Endothelial cell of umbilical vein (primary cell): Measurements from ENCODE around the gene REEP3. TPM values are rescaled to one million over a fixed set of nuclear protein-coding genes. Genes with fewer than 3 reads are reported as not detected.
A peak's percentile ranks its signal among the peaks of the same experiment; 100 is the strongest.

Experiments used
- BruUV-seq: library from RNA; stranded (reverse); fragments of 400-500 nt; replicated peaks from 2 replicates; lab custom pipeline; 2021; lab: Mats Ljungman, UMichigan
- CTCF ChIA-PET: fragments of 300-600, 350-600 bp; sonication (Branson Sonifier 250); formaldehyde crosslinking; loops from one replicate; lab custom pipeline; 2021; ENCODE audit warnings: antibody characterized with exemption, inconsistent platforms; lab: Charles Lee
- POLR2A ChIA-PET: fragments of 300-600, 350-600 bp; sonication (Branson Sonifier 250); formaldehyde crosslinking; loops from one replicate; lab custom pipeline; 2021; ENCODE audit warnings: antibody characterized with exemption, inconsistent platforms; lab: Charles Lee
- DNase-seq: peaks from one replicate; pipeline ENCODE4 v3.0.0-alpha.2; 2011; ENCODE audit warnings: low read depth, low spot score
- FAIRE-seq: peaks from 2 replicates; lab custom pipeline; 2011; peaks lifted over from hg19 to GRCh38; lab: Jason Lieb, UNC
- H2AFZ ChIP-seq: 2 replicates; pipeline ENCODE4 v1.6.0; 2012; ENCODE audit warnings: low read depth, low read length, control low read depth, inconsistent platforms
- H3K27ac ChIP-seq: 2 replicates; pipeline ENCODE4 v1.5.1; 2011; ENCODE audit warnings: low read depth, mild to moderate bottlenecking, control low read depth, low read length, moderate library complexity; ENCODE audit not compliant: insufficient read depth
- H3K27me3 ChIP-seq, 2 experiments: 2 replicates each; pipeline versions ENCODE4 v1.6.0 to v1.6.1; 2011; ENCODE audit warnings: low read length in 2 of 2, mixed read lengths in 1 of 2; ENCODE audit not compliant: control insufficient read depth in 2 of 2, insufficient read depth in 2 of 2
- H3K36me3 ChIP-seq, 2 experiments: 2 replicates in 1 of 2; 3 replicates in 1 of 2; pipeline ENCODE4 v1.5.1; 2011; ENCODE audit warnings: low read length in 2 of 2, mild to moderate bottlenecking in 1 of 2, moderate library complexity in 1 of 2; ENCODE audit not compliant: control insufficient read depth in 2 of 2, insufficient read depth in 2 of 2; ENCODE audit errors: extremely low read depth in 1 of 2
- H3K4me1 ChIP-seq: 3 replicates; pipeline ENCODE4 v1.5.1; 2011; ENCODE audit warnings: mild to moderate bottlenecking, low read length; ENCODE audit not compliant: control insufficient read depth, insufficient read depth; ENCODE audit errors: extremely low read depth
- H3K4me2 ChIP-seq: 2 replicates; pipeline ENCODE4 v1.6.1; 2011; ENCODE audit warnings: low read length, control low read depth, mixed read lengths; ENCODE audit not compliant: insufficient read depth
- H3K4me3 ChIP-seq, 3 experiments: fragments of 200-600 bp in 1 of 3; sonication (generic), shearing (Covaris generic) in 1 of 3; replicated peaks in 1 of 3; 2 replicates each; pipeline ENCODE4 v1.5.1; 2011 to 2016; ENCODE audit warnings: control low read depth in 3 of 3, low read length in 3 of 3, mild to moderate bottlenecking in 2 of 3, inconsistent platforms in 1 of 3, low read depth in 1 of 3, moderate library complexity in 1 of 3; ENCODE audit not compliant: insufficient read depth in 1 of 3
- H3K79me2 ChIP-seq: 2 replicates; pipeline ENCODE4 v1.6.0; 2012; ENCODE audit warnings: low read length, inconsistent platforms; ENCODE audit not compliant: control insufficient read depth, insufficient read depth
- H3K9ac ChIP-seq: replicated peaks from 2 replicates; pipeline ENCODE3; 2011; ENCODE audit warnings: low read length, control low read depth; ENCODE audit not compliant: insufficient read depth; ENCODE audit errors: extremely low read depth
- H3K9me1 ChIP-seq: replicated peaks from 3 replicates; pipeline ENCODE4 v1.6.0; 2011; ENCODE audit warnings: mild to moderate bottlenecking, low read length; ENCODE audit not compliant: control insufficient read depth, insufficient read depth; ENCODE audit errors: extremely low read depth
- H3K9me3 ChIP-seq: replicated peaks from 2 replicates; pipeline ENCODE4 v1.5.1; 2012; ENCODE audit warnings: low read length, inconsistent platforms; ENCODE audit not compliant: control insufficient read depth, insufficient read depth
- H4K20me1 ChIP-seq: replicated peaks from 2 replicates; pipeline ENCODE3; 2011; ENCODE audit warnings: mild to moderate bottlenecking, low read length; ENCODE audit not compliant: control insufficient read depth, insufficient read depth; ENCODE audit errors: extremely low read depth
- EZH2 ChIP-seq: IDR thresholded peaks from 2 replicates; pipeline ENCODE4 v1.6.1; 2012; ENCODE audit warnings: borderline replicate concordance, low read depth, mild to moderate bottlenecking, moderate library complexity, low read length, inconsistent platforms; ENCODE audit not compliant: severe bottlenecking
- FOS ChIP-seq: IDR thresholded peaks from 2 replicates; pipeline ENCODE4 v1.6.1; 2011; ENCODE audit warnings: mild to moderate bottlenecking, low read length, moderate library complexity, borderline replicate concordance; ENCODE audit not compliant: insufficient read depth
- GATA2 ChIP-seq: IDR thresholded peaks from 2 replicates; pipeline ENCODE4 v1.7.0; 2011; ENCODE audit warnings: low read depth, mild to moderate bottlenecking, moderate library complexity, mixed read lengths, low read length; ENCODE audit not compliant: insufficient read length, insufficient read depth
- JUN ChIP-seq: IDR thresholded peaks from 2 replicates; pipeline ENCODE4 v1.6.1; 2011; ENCODE audit warnings: borderline replicate concordance, low read depth; ENCODE audit not compliant: insufficient read length, insufficient read depth
- MAX ChIP-seq: IDR thresholded peaks from 2 replicates; pipeline ENCODE4 v1.6.1; 2011; ENCODE audit not compliant: insufficient read depth, insufficient read length
- MYC ChIP-seq: IDR thresholded peaks from one replicate; pipeline ENCODE4 v1.6.1; 2011; ENCODE audit warnings: mild to moderate bottlenecking, low read depth, low read length
- POLR2A ChIP-seq: IDR thresholded peaks from 2 replicates; pipeline ENCODE4 v1.6.1; 2012; ENCODE audit warnings: low read depth, mild to moderate bottlenecking, control low read depth, low read length
- POLR2AphosphoS5 ChIP-seq: IDR thresholded peaks from 2 replicates; pipeline ENCODE4 v1.6.1; 2012; ENCODE audit warnings: low read depth, mild to moderate bottlenecking, control low read depth, low read length, moderate library complexity; ENCODE audit not compliant: insufficient read depth
- dilution Hi-C: fragments of 300-500 bp; cut with MboI; formaldehyde crosslinking; loops from one replicate; pipeline ENCODE4 v1.15.0; 2019; ENCODE audit warnings: low sequenced_read_pairs; ENCODE audit not compliant: extremely low pct_ligation_motif_present
- intact Hi-C: fragments of 100-400 bp; cut with micrococcal nuclease; formaldehyde crosslinking; loops from one replicate; pipeline ENCODE4 v1.10.0; 2022
- polyA plus RNA-seq, 4 experiments: library from polyadenylated mRNA; depleted of rRNA in 3 of 4; stranded (reverse) in 3 of 4; unstranded in 1 of 4; fragments of >200 nt; gene quantifications; 2 replicates each; pipeline versions ENCODE4 v1.2.1 to v1.2.3, GENCODE V29; 2011 to 2012; ENCODE audit warnings: missing spikeins in 1 of 4
- total RNA-seq: library from RNA; stranded (reverse); gene quantifications from 2 replicates; pipeline ENCODE4 v1.2.3, GENCODE V29; 2021
- TF ChIP-seq, protein P1 (sequence below), 2 donors: IDR thresholded peaks; 1 replicate in 1 of 2; 2 replicates in 1 of 2; pipeline ENCODE4 v1.5.1; 2011; ENCODE audit warnings: low read length in 2 of 2, mild to moderate bottlenecking in 2 of 2, moderate library complexity in 2 of 2, control low read depth in 1 of 2, inconsistent platforms in 1 of 2, low read depth in 1 of 2; ENCODE audit not compliant: insufficient read depth in 1 of 2; ENCODE audit errors: extremely low read depth in 1 of 2

Gene REEP3
- total and polyA plus RNA-seq, 2 donors (not counting 3 experiments of a cell fraction or from before 2014, with no cell fraction given) = 12.3 to 48.3 TPM

DNA sequence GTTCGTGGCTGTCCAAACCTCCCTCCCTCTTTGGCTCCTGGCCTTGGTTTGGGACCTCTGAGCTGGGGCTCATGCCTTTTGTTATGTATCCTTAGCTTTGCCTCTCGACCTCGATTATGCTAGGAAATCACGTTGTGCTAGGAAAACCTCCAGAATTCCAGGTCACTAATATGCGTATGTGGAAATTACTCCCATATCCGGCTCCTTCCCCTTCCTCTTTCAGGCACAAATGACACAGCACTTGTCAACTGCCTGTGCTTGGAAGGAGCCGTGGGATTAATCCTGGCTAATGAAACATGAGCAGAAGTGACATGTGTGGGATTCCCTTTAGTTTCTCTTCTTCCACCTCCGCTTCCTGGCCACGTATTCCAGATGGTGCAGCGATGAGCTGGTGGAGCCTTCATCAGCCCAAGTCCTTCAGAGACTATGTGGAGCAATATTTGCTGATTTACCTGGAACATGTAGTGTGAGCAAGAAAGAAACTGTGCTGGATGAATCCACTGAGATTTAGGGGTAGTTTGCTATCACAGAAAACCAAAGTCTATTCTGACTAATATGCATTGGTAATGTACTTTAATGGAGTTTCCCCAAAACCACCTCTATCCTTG, 149.2 kb downstream of the REEP3 start:
- DNase-seq = peak; percentile 93
- Histone ChIP-seq H2AFZ (peak overlapping the region; percentile 50), H3K4me3 (no peak overlapping the region), H3K4me2 (peak overlapping the region; percentile 9), H3K9me1 (no peaks in the 10 kb centered on the region), H3K36me3 (no peaks in the 10 kb centered on the region), H3K79me2 (no peaks in the 10 kb centered on the region), H3K4me1 (peaks cover 49% of the 10 kb centered on the region), H4K20me1 (no peaks in the 10 kb centered on the region), H3K9ac (peak overlapping the region; percentile 40), H3K27me3 (no peaks in the 10 kb centered on the region), H3K9me3 (no peaks in the 10 kb centered on the region), H3K27ac (peak overlapping the region; percentile 77)
- peak; percentile 91 for FAIRE-seq
- intact Hi-C loops (loop anchor here (1.0 kb wide), 4 partner anchors 26 to 42 kb away; no protein-coding TSS in a partner anchor), dilution Hi-C loops (no loop called here)
- TF ChIP-seq POLR2A (peak; percentile 25), JUN (peak; percentile 70), MYC (no peak), POLR2AphosphoS5 (peak; percentile 68), GATA2 (peak; percentile 32), MAX (no peak), EZH2 (no peak), FOS (peak; percentile 54)
- TF ChIP-seq, protein P1, sequence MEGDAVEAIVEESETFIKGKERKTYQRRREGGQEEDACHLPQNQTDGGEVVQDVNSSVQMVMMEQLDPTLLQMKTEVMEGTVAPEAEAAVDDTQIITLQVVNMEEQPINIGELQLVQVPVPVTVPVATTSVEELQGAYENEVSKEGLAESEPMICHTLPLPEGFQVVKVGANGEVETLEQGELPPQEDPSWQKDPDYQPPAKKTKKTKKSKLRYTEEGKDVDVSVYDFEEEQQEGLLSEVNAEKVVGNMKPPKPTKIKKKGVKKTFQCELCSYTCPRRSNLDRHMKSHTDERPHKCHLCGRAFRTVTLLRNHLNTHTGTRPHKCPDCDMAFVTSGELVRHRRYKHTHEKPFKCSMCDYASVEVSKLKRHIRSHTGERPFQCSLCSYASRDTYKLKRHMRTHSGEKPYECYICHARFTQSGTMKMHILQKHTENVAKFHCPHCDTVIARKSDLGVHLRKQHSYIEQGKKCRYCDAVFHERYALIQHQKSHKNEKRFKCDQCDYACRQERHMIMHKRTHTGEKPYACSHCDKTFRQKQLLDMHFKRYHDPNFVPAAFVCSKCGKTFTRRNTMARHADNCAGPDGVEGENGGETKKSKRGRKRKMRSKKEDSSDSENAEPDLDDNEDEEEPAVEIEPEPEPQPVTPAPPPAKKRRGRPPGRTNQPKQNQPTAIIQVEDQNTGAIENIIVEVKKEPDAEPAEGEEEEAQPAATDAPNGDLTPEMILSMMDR (IDR thresholded peaks at IDR 0.05; ENCODE audit: extremely low read depth in 1 of 2, insufficient read depth in 1 of 2, low read depth in 1 of 2, low read length in 2 of 2) = no peak
- BruUV-seq = TSS peak; percentile 94
- CTCF ChIA-PET = interaction anchor here (1.0 to 3.6 kb wide), 12 partner anchors 11 to 504 kb away, joined by 3 to 32 read pairs (median 6); no protein-coding TSS in a partner anchor
- POLR2A ChIA-PET = no interaction called here
